SK-N-MC (cell line): ENCODE results near the gene CSMD2.

Experiments
- EZH2 ChIP-seq: fragments of 200-600 bp; sonication (generic); IDR thresholded peaks from one replicate; pipeline ENCODE4 v1.6.1; 2017; ENCODE audit warnings: antibody characterized with exemption
- POLR2AphosphoS5 ChIP-seq: IDR thresholded peaks from 2 replicates; pipeline ENCODE4 v1.6.1; 2012; ENCODE audit warnings: mild to moderate bottlenecking, low read depth, low read length, borderline replicate concordance

GRCh38 chr1:33828654-33829053 lies 336.4 kb downstream of the CSMD2 start:
- no peak for TF ChIP-seq EZH2
- no peak for TF ChIP-seq POLR2AphosphoS5
